Naive B cell (primary cell): ENCODE results near the gene SIVA1. TPM values are rescaled to one million over a fixed set of nuclear protein-coding genes. Genes with fewer than 3 reads are reported as not detected.
"Not testable (repeated sequence)": the region's sequence is repeated elsewhere in the genome, so short reads cannot be mapped to it uniquely, and the experiment has no call there.

Experiments
- ATAC-seq, 2 donors: fragments of 150-1000 bp; cut with Tn5 transposase; 2 replicates each; pipeline ENCODE4 v1.10.0; 2021; ENCODE audit warnings: low read depth in 2 of 2, mild to moderate bottlenecking in 2 of 2, moderate library complexity in 2 of 2
- DNase-seq: peaks from one replicate; pipeline ENCODE4 v3.0.0; 2022
- H3K27ac Mint-ChIP-seq, 6 donors: one replicate each; pipeline ENCODE4 v1.8.0; 2020 to 2022; ENCODE audit warnings: mild to moderate bottlenecking in 6 of 6, mixed read lengths in 6 of 6, moderate library complexity in 5 of 6, inconsistent platforms in 2 of 6
- H3K27me3 Mint-ChIP-seq, 3 donors: one replicate each; pipeline ENCODE4 v1.8.0; 2021 to 2022; ENCODE audit warnings: mixed read lengths in 3 of 3, mild to moderate bottlenecking in 1 of 3
- H3K36me3 Mint-ChIP-seq, 2 donors: one replicate each; pipeline ENCODE4 v1.8.0; 2020 to 2022; ENCODE audit warnings: mixed read lengths in 2 of 2, inconsistent platforms in 1 of 2, mild to moderate bottlenecking in 1 of 2
- H3K4me1 Mint-ChIP-seq, 3 donors: one replicate each; pipeline ENCODE4 v1.8.0; 2020 to 2022; ENCODE audit warnings: mixed read lengths in 3 of 3, inconsistent platforms in 1 of 3, mild to moderate bottlenecking in 1 of 3, moderate library complexity in 1 of 3
- H3K4me3 Mint-ChIP-seq, 8 donors: one replicate each; pipeline ENCODE4 v1.8.0; 2020 to 2022; ENCODE audit warnings: mild to moderate bottlenecking in 8 of 8, mixed read lengths in 8 of 8, moderate library complexity in 8 of 8, inconsistent platforms in 2 of 8
- H3K9me3 Mint-ChIP-seq, 7 donors: one replicate each; pipeline ENCODE4 v1.8.0; 2020 to 2022; ENCODE audit warnings: mixed read lengths in 7 of 7, mild to moderate bottlenecking in 5 of 7, inconsistent platforms in 2 of 7, moderate library complexity in 1 of 7
- polyA plus RNA-seq, 6 donors: library from polyadenylated mRNA; unstranded; fragments of 300-500 nt; fragmentation: Illumina TruSeq; gene quantifications; one replicate each; pipeline ENCODE4 v1.2.3, GENCODE V29; 2021; ENCODE audit warnings: low read depth in 6 of 6

Gene SIVA1
- polyA plus RNA-seq, 6 donors from 2014 or later, result 191 to 266 (median 227) TPM

DNA sequence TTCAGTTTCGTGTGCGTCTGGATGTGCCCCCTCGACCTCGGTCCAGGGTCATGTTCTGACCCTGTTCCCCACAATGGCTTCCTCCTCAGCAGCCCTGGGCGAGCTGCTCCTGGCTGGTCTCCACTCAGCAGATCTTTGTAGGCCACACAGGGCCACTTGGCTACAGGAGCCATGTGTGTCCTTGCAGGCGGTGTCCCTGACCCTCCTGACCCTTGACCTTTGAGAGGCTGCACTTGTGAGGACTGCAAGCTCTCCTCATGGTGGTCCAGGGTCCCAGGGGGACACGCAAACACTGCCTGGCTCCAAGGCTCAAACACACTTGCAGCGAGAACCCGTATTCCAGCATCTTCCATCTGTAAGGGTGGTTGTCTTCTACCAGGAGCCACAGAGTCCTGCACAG lies 7.5 kb upstream of the SIVA1 start:
- H3K9me3 Mint-ChIP-seq, result no peaks in the 10 kb centered on the region
- no peak overlapping the region for H3K4me3 Mint-ChIP-seq
- no peak overlapping the region for H3K27ac Mint-ChIP-seq
- no peak for DNase-seq
- H3K27me3 Mint-ChIP-seq, result no peaks in the 10 kb centered on the region
- H3K36me3 Mint-ChIP-seq, result no peaks in the 10 kb centered on the region
- no peak for ATAC-seq
- peaks cover 5 to 17% (median 8%) of the 10 kb centered on the region in 3 donors for H3K4me1 Mint-ChIP-seq

DNA sequence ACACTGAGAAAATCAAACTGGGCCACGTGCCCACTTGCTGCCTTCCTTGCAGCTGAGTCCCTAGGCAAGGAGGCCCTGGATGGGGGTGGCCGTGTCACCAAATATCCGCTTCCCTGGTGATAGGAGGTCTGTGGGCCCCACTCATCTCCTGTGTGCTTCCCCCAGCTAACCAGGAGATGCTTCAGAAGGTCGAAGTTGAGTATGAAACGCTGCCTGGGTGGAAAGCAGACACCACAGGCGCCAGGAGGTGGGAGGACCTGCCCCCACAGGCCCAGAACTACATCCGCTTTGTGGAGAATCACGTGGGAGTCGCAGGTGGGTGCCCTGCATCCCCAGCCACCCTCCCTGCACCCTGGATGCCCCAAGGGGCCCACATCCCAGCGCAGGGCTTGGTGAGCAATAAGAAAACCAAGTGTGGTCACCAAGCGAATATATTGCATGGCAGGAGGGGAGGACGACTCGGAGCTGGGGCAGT lies 6.8 kb upstream of the SIVA1 start:
- ATAC-seq, result no peak
- Mint-ChIP-seq H3K9me3 (no peaks in the 10 kb centered on the region), H3K4me3 (no peak overlapping the region), H3K36me3 (no peaks in the 10 kb centered on the region), H3K27me3 (no peaks in the 10 kb centered on the region), H3K27ac (no peak overlapping the region), H3K4me1 (peaks cover 5 to 17% (median 8%) of the 10 kb centered on the region in 3 donors)
- no peak for DNase-seq

DNA sequence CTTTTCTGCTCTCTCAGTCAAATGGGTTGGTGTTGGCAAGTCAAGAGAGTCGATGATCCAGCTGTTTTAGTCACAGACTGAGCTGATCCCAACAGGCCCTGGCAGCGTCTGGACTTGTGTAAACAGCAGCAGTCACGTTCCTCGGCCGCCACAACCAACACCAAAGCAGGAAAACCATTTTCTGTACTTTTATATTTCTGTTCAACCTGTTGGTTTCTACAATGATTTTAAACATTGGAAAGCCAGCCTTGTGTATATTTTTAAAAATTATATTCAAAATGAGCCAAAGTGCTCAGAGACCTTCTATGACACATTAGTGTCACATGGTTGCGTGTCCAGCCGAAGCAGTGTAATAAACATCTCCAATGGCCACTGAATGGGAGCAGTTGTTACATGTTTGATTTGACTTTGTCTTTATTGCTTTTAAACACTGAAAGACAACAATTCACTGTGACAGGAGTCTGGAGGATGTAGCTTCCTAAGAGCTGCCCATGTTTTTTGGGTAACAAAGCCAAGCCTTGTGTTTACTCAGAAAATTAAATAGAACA lies 5.9 kb upstream of the SIVA1 start:
- H3K4me1 Mint-ChIP-seq, result peaks cover 5 to 17% (median 8%) of the 10 kb centered on the region in 3 donors
- DNase-seq, result no peak
- no peak overlapping the region for H3K4me3 Mint-ChIP-seq
- H3K36me3 Mint-ChIP-seq, result no peaks in the 10 kb centered on the region
- H3K27ac Mint-ChIP-seq, result no peak overlapping the region
- H3K9me3 Mint-ChIP-seq, result no peaks in the 10 kb centered on the region
- no peaks in the 10 kb centered on the region for H3K27me3 Mint-ChIP-seq
- ATAC-seq, result no peak

DNA sequence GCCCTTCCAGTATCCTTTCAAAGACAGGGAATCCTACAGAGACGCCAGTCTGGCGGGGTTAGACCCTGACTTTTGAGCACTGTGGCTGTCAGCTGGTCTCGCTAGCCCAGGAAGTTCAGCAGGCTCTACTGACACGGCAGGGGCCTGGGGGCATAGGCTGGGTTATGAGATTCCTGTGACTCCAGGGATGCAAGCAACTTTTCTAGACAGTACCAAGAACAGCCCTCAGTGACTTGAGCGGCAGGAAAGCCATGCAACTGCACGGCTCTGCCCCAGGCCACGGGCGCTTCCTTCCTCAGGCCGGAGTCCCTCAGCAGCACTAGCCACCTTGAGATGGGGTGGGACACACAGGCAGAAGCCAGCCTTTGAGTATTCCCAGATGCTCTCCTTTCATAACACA lies 5.1 kb upstream of the SIVA1 start:
- Mint-ChIP-seq H3K27ac (no peak overlapping the region), H3K4me3 (peak overlapping the region in 2 of 8 donors; percentile 29 to 30), H3K9me3 (no peaks in the 10 kb centered on the region), H3K4me1 (peaks cover 6 to 19% (median 9%) of the 10 kb centered on the region in 3 donors), H3K36me3 (no peaks in the 10 kb centered on the region), H3K27me3 (no peaks in the 10 kb centered on the region)
- ATAC-seq, result no peak
- no peak for DNase-seq

DNA sequence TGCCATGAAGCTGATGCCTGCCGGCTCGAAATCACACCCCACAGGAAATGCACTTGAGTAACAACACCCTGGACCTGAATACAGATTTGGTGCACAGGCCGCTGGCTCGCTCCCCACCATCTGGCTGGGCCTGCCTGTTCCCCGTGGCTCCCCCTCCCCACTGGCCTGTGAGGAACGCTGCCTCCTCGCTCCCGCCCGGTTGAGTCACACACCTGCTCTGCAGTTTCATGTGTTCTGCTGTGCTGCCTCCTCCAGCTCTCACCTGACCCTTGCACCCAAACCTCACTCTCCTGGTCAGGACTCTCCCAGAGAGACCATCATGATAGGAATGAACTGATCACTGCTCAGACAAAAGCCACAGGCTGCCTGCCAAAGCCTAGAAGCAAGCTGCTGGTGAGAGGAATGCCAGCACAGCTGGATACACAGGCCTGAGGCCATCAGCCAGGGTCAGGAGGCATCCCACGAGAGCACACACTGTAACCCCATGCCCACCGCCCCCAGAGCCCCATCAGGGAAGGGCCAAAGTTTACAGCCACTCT lies 3.8 kb upstream of the SIVA1 start:
- H3K36me3 Mint-ChIP-seq, result no peaks in the 10 kb centered on the region
- H3K27ac Mint-ChIP-seq, result peak overlapping the region in 2 of 6 donors; percentile 47 to 58
- DNase-seq (no peak), ATAC-seq (no peak)
- no peaks in the 10 kb centered on the region for H3K9me3 Mint-ChIP-seq
- H3K4me3 Mint-ChIP-seq, result peak overlapping the region in 4 of 8 donors; percentile 6 to 82 (median 37)
- no peaks in the 10 kb centered on the region for H3K27me3 Mint-ChIP-seq
- H3K4me1 Mint-ChIP-seq, result peaks cover 16 to 29% (median 20%) of the 10 kb centered on the region in 3 donors

DNA sequence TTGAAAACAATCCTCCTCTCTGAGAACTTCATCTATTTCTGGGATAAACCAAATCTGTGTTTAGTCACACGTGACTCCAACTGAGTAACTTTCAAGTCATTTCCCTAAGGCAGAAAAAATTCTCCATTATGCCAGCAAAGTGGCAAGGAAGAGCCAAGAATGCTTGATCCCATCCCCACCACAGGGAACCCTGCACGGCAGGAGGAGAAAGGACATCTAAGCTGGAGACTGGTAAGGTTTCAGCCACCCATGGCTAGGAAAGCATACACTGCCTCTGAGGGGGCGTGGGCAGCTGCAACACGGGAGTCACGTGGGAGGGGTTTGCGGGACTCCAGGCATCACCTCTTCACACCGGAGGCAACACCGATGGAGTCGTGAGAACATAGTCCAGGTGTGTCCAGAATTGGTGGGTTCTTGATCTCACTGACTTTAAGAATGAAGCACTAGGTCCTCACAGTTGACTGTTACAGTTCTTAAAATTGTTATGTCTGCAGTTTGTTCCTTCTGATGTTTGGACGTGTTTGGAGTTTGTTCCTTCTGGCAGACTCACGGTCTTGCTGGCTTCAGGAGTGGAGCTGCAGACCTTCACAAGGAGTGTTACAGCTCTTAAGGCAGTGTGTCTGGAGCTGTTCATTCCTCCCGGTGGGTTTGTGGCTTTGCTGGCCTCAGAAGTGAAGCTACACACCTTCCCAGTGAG lies 2.7 kb upstream of the SIVA1 start:
- H3K4me1 Mint-ChIP-seq, result peaks cover 22 to 39% (median 29%) of the 10 kb centered on the region in 3 donors
- DNase-seq (no peak), ATAC-seq (no peak)
- no peaks in the 10 kb centered on the region for H3K36me3 Mint-ChIP-seq
- peak overlapping the region in 4 of 8 donors; percentile 45 to 67 (median 56) for H3K4me3 Mint-ChIP-seq
- peak overlapping the region in 2 of 6 donors; percentile 57 to 60 for H3K27ac Mint-ChIP-seq
- H3K27me3 Mint-ChIP-seq, result no peaks in the 10 kb centered on the region
- no peaks in the 10 kb centered on the region for H3K9me3 Mint-ChIP-seq

DNA sequence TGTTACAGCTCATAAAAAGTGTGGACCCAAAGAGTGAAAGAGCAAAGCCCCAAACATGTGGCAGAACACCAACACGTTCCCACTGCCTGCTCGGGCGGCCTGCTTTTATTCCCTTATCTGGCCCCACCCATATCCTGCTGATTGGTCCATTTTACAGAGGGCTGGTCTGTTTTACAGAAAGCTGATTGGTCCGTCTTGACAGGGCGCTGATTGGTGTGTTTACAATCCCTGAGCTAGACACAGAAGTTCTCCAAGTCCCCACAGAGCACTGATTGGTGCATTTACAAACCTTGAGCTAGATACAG lies 2.2 kb upstream of the SIVA1 start:
- H3K4me3 Mint-ChIP-seq, result peak overlapping the region in 5 of 8 donors; percentile 45 to 69 (median 66)

DNA sequence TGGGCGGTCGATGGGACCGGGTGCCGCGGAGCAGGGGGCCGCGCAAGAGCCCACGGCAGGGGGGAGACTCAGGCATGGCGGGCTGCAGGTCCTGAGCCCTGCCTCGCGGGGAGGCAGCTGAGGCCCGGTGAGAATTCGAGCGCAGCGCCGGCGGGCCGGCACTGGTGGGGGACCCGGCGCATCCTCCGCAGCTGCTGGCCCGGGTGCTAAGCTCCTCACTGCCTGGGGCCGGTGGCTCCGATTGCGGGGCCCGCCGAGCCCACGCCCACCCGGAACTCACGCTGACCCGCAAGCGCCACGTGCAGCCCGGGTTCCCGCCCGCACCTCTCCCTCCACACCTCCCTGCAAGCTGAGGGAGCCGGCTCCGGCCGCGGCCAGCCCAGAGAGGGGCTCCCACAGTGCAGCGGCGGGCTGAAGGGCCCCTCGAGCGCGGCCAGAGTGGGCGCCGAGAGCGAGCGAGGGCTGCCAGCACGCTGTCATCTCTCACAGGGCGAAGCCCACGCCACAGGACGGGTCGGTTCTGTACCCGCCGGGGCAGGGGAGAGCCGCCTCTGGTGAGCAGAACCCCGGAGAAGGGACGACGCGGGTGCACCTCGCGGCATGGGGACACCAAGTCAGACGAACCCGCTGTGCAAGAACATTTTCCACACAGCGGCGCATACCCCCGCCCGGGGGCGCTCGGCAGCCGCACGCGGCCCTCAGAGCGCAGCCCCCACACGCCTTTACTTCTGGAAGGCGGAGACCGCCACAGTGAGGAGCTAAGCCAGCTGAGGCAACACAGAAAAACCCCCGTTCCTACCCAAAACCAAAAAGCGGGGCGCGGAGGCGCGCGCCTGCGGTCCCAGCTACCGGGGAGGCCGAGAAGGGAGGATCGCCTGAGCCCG lies 1.2 kb upstream of the SIVA1 start:
- Mint-ChIP-seq H3K36me3 (no peaks in the 10 kb centered on the region), H3K9me3 (no peaks in the 10 kb centered on the region), H3K4me3 (peak overlapping the region; percentile 91 to 96 (median 94)), H3K27me3 (no peaks in the 10 kb centered on the region), H3K27ac (peak overlapping the region; percentile 91 to 96 (median 95)), H3K4me1 (peaks cover 26 to 54% (median 44%) of the 10 kb centered on the region in 3 donors)
- ATAC-seq (no peak), DNase-seq (no peak)

More for the DNA sequence above, 2.2 kb upstream of the SIVA1 start:
- not testable (repeated sequence) for H3K9me3 Mint-ChIP-seq, ATAC-seq, H3K36me3 Mint-ChIP-seq, H3K27me3 Mint-ChIP-seq, DNase-seq
- Mint-ChIP-seq H3K4me1 (peaks cover 24 to 44% (median 33%) of the 10 kb centered on the region in 3 donors), H3K27ac (peak overlapping the region in 2 of 6 donors; percentile 15)

DNA sequence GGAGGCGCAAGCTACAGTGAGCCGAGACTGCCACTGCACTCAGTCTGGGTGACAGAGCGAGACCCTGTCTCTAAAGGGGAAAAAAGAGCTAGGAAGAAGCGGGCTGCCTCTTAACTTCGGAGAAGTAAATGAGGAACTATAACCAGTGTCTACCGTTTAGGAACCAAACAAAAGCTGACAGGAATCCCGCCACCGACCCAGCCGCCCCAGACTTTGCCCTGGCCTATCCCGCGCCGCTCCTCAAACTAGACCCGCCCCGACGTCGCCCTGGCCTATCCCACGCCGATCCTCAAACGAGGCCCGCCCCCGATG lies 568 bp upstream of the SIVA1 start:
- Mint-ChIP-seq H3K27ac (peak overlapping the region; percentile 91 to 96 (median 95)), H3K4me3 (peak overlapping the region; percentile 91 to 96 (median 94)), H3K36me3 (peaks cover 0 to under 1% of the 10 kb centered on the region in 2 donors), H3K4me1 (peaks cover 26 to 59% (median 49%) of the 10 kb centered on the region in 3 donors), H3K9me3 (no peaks in the 10 kb centered on the region), H3K27me3 (no peaks in the 10 kb centered on the region)
- peak; percentile 78 to 82 for ATAC-seq
- DNase-seq, result no peak

DNA sequence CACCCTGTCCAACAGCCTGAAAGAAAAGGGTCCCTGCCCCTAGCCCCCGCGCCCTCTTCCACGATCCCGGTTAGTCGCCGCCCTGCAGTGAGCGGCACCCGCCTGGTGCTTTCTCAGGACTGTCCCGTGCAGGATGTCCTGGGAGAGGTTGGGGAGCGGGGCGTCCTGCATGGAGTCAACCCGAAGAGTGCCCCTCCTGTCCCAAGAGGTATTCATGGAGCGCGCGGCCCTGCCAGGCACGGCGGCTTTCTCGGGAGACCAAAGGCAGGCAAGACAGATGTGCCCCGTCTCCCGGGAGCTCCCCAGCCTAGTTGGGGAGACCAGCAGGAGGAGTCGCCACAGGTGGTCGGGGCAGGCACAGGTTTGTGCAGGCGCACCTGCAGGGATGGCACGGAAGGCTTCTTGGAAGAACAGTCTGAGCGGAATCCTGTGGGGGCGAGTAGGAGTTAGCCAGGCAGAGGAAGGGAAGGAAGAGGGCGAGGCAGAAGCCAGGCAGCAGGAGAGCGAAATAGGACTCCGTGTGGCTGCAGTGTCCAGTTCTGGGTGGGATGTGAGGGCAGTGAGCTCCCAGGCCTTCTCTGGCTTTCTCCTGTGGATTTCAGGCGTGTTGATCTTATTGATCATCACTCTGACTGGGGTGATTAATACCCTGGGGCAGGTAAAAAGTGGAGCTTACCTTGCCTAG lies 723 bp downstream of the SIVA1 start:
- no peaks in the 10 kb centered on the region for H3K9me3 Mint-ChIP-seq
- peak overlapping the region; percentile 87 to 96 (median 94) for H3K4me3 Mint-ChIP-seq
- DNase-seq (no peak), ATAC-seq (no peak)
- H3K4me1 Mint-ChIP-seq, result peaks cover 30 to 53% (median 49%) of the 10 kb centered on the region in 3 donors
- H3K36me3 Mint-ChIP-seq, result peaks cover 0 to 8% of the 10 kb centered on the region in 2 donors
- H3K27me3 Mint-ChIP-seq, result no peaks in the 10 kb centered on the region
- H3K27ac Mint-ChIP-seq, result peak overlapping the region; percentile 51 to 93 (median 90)

DNA sequence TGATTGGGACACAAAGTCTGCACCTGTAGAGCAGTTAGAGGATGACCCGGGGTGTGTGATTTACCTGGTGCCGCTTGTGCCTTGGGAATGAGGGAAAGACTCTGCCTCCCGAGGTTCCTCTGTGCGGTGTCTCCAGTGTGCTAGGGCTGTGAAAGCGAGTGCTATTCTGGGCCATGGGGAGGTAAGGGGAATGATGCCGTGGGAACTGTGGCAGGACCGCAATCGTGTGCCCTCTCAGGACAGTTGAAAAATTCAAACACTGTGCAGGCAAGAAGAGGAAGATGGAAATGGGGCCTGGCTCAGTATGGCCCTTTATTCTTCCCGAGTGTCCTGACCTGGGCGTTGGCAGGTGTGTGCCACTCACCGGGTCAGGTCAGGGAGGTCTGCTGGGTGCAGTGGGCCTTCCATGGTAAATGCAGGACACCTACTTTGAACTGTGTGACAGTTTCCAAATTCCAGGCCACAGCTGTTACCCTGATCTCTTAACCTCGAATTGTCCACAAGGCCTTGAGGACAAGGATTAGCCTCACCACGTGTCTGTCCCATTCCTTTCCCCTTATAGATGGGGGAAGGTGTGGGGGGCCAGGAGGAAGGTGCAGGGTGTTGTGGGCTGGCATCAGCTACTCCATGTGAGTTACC lies 1.4 kb downstream of the SIVA1 start:
- Mint-ChIP-seq H3K9me3 (no peaks in the 10 kb centered on the region), H3K36me3 (peaks cover 0 to 8% of the 10 kb centered on the region in 2 donors), H3K27me3 (no peaks in the 10 kb centered on the region), H3K4me3 (peak overlapping the region; percentile 87 to 96 (median 94)), H3K27ac (peak overlapping the region; percentile 7 to 93 (median 83)), H3K4me1 (peaks cover 26 to 46% (median 42%) of the 10 kb centered on the region in 3 donors)
- ATAC-seq (no peak), DNase-seq (no peak)

DNA sequence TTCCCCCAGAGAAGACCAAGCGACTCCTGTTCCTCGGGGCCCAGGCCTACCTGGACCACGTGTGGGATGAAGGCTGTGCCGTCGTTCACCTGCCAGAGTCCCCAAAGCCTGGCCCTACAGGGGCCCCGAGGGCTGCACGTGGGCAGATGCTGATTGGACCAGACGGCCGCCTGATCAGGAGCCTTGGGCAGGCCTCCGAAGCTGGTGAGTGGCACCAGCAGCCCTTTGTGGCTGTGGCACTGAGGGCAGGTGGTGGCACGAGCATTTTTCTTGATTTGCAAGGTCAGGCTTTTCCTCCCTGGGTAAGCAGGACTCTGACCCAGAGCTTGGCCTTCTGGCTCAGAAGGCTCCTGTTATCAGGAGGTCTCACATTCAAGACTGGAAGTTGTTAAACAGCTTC lies 2.7 kb downstream of the SIVA1 start:
- H3K36me3 Mint-ChIP-seq, result peaks cover 0 to 9% of the 10 kb centered on the region in 2 donors
- H3K9me3 Mint-ChIP-seq, result no peaks in the 10 kb centered on the region
- DNase-seq, result no peak
- peaks cover 35 to 45% (median 41%) of the 10 kb centered on the region in 3 donors for H3K4me1 Mint-ChIP-seq
- no peaks in the 10 kb centered on the region for H3K27me3 Mint-ChIP-seq
- ATAC-seq, result no peak
- peak overlapping the region in 2 of 8 donors; percentile 55 to 94 for H3K4me3 Mint-ChIP-seq
- H3K27ac Mint-ChIP-seq, result peak overlapping the region in 1 of 6 donors; percentile 12
